BJ (cell line): ENCODE results near the gene ST3GAL2. TPM values are rescaled to one million over a fixed set of nuclear protein-coding genes. Genes with fewer than 3 reads are reported as not detected.
"Not testable (repeated sequence)": the region's sequence is repeated elsewhere in the genome, so short reads cannot be mapped to it uniquely, and the experiment has no call there.

ENCODE experiments used
- CTCF ChIA-PET: fragments of 350-600 bp; formaldehyde crosslinking; extraction: SDS; loops from one replicate; lab custom pipeline; 2021; ENCODE audit warnings: antibody characterized with exemption, inconsistent platforms; lab: Yijun Ruan, JAX
- POLR2A ChIA-PET: fragments of 300-600 bp; sonication (Branson Sonifier 250); formaldehyde crosslinking; extraction: SDS; loops from one replicate; lab custom pipeline; 2021; ENCODE audit warnings: antibody characterized with exemption; lab: Charles Lee
- DNase-seq: peaks from one replicate; pipeline ENCODE4 v3.0.0-alpha.2; 2011; ENCODE audit warnings: low read depth
- H3K27me3 ChIP-seq: 2 replicates; pipeline ENCODE4 v1.6.0; 2011; ENCODE audit warnings: low read length; ENCODE audit not compliant: control insufficient read depth, insufficient read depth
- H3K36me3 ChIP-seq: 2 replicates; pipeline ENCODE4 v1.5.1; 2011; ENCODE audit warnings: low read length; ENCODE audit not compliant: control insufficient read depth, insufficient read depth
- H3K4me3 ChIP-seq: 2 replicates; pipeline ENCODE4 v1.5.1; 2011; ENCODE audit warnings: low read depth, mild to moderate bottlenecking, control low read depth, low read length
- polyA plus RNA-seq: library from polyadenylated mRNA; depleted of rRNA; stranded (reverse); fragments of >200 nt; gene quantifications from 2 replicates; pipeline ENCODE4 v1.2.3, GENCODE V29; 2011
- TF ChIP-seq, protein P1 (sequence below): IDR thresholded peaks from 2 replicates; pipeline ENCODE4 v1.5.1; 2011; ENCODE audit warnings: low read depth, mild to moderate bottlenecking, control low read depth, inconsistent platforms, low read length, moderate library complexity; ENCODE audit not compliant: insufficient read depth

The ST3GAL2 gene
- polyA plus RNA-seq, 1 experiment: 24.7 TPM

DNA sequence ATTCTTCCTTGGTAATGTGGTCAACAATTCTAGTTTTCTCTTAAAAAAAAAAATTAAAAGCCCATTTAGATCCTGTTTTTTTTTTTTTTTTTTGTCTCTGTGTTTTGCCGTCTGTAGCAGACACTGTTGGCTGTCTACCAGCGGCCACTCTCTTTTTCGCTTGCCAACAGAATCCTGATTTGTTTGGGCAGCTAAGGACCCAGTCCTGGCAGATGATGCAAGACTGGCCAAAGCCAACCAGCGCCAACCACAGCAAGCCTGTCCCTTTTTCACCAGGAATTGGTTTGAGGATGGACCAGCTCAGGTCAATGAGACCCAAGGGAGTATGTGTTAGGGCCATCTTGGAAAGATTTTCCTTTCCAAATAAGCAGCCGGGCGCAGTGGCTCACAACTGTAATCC, 28.2 kb downstream of the ST3GAL2 start:
- Histone ChIP-seq H3K27me3 (no peaks in the 10 kb centered on the region), H3K36me3 (no peaks in the 10 kb centered on the region; the same call in none of the 2 replicates), H3K4me3 (no peak overlapping the region)
- CTCF ChIA-PET: interaction anchor here (0.6 to 1.2 kb wide), 2 partner anchors 16 to 29 kb away, joined by 4 read pairs; no protein-coding TSS in a partner anchor
- POLR2A ChIA-PET: no interaction called here
- DNase-seq: no peak
- TF ChIP-seq, protein P1, sequence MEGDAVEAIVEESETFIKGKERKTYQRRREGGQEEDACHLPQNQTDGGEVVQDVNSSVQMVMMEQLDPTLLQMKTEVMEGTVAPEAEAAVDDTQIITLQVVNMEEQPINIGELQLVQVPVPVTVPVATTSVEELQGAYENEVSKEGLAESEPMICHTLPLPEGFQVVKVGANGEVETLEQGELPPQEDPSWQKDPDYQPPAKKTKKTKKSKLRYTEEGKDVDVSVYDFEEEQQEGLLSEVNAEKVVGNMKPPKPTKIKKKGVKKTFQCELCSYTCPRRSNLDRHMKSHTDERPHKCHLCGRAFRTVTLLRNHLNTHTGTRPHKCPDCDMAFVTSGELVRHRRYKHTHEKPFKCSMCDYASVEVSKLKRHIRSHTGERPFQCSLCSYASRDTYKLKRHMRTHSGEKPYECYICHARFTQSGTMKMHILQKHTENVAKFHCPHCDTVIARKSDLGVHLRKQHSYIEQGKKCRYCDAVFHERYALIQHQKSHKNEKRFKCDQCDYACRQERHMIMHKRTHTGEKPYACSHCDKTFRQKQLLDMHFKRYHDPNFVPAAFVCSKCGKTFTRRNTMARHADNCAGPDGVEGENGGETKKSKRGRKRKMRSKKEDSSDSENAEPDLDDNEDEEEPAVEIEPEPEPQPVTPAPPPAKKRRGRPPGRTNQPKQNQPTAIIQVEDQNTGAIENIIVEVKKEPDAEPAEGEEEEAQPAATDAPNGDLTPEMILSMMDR: no peak

GRCh38 chr16:70407811-70408274, 31.1 kb downstream of the ST3GAL2 start:
- H3K4me3 ChIP-seq: no peak overlapping the region
- no peaks in the 10 kb centered on the region; the same call in none of the 2 replicates for H3K36me3 ChIP-seq
- DNase-seq: no peak
- H3K27me3 ChIP-seq: no peaks in the 10 kb centered on the region
- TF ChIP-seq, protein P1: no peak
- ChIA-PET CTCF (interaction anchor here (1.2 kb wide), 1 partner anchor 10 kb away, joined by 4 read pairs; no protein-coding TSS in a partner anchor), POLR2A (no interaction called here)

- CTCF ChIA-PET: interaction anchor here (0.7 to 1.3 kb wide), 3 partner anchors 12 to 139 kb away, joined by 3 to 4 read pairs (median 3); no protein-coding TSS in a partner anchor
- H3K27me3 ChIP-seq, POLR2A ChIA-PET, H3K36me3 ChIP-seq, H3K4me3 ChIP-seq, DNase-seq: not testable (repeated sequence)
Measured at GRCh38 chr16:70406104-70406503, 32.8 kb downstream of the ST3GAL2 start.

GRCh38 chr16:70402916-70403659, 35.8 kb downstream of the ST3GAL2 start:
- POLR2A ChIA-PET: no interaction called here

GRCh38 chr16:70399951-70400350, 38.9 kb downstream of the ST3GAL2 start:
- TF ChIP-seq, protein P1: no peak
- POLR2A ChIA-PET: no interaction called here
- Histone ChIP-seq H3K4me3 (no peak overlapping the region), H3K36me3 (peaks cover 14% of the 10 kb centered on the region), H3K27me3 (no peaks in the 10 kb centered on the region)
- CTCF ChIA-PET: no interaction called here
- no peak for DNase-seq

More at GRCh38 chr16:70402916-70403659, 35.8 kb downstream of the ST3GAL2 start:
- DNase-seq: no peak
- no peak overlapping the region for H3K4me3 ChIP-seq
- H3K27me3 ChIP-seq: no peaks in the 10 kb centered on the region
- peaks cover 13% of the 10 kb centered on the region for H3K36me3 ChIP-seq
- CTCF ChIA-PET: interaction anchor here (1.1 to 1.3 kb wide), 2 partner anchors 9 to 11 kb away, joined by 3 to 4 read pairs; no protein-coding TSS in a partner anchor
- TF ChIP-seq, protein P1: no peak
